D721Med (cell line): ENCODE measurements around the gene VIPAS39.

Experiments used
- DNase-seq: peaks from one replicate; pipeline ENCODE4 v3.0.0; 2011; ENCODE audit warnings: low spot score; ENCODE audit not compliant: insufficient read length
- FAIRE-seq: peaks from 2 replicates; lab custom pipeline; 2011; peaks lifted over from hg19 to GRCh38; lab: Jason Lieb, UNC
- CTCF ChIP-seq: IDR thresholded peaks from 2 replicates; pipeline ENCODE4 v1.5.1; 2012; ENCODE audit warnings: mild to moderate bottlenecking, control low read depth; ENCODE audit not compliant: insufficient read depth; ENCODE audit errors: missing control alignments

The VIPAS39 gene

GRCh38 chr14:77406718-77407117 lies 50.7 kb downstream of the VIPAS39 start:
- TF ChIP-seq CTCF: no peak
- FAIRE-seq (no peak), DNase-seq (no peak)

- FAIRE-seq (no peak), DNase-seq (no peak)
- no peak for TF ChIP-seq CTCF
Observed at GRCh38 chr14:77406086-77406485, 51.3 kb downstream of the VIPAS39 start.

GRCh38 chr14:77403768-77404167 lies 53.6 kb downstream of the VIPAS39 start:
- DNase-seq (no peak), FAIRE-seq (no peak)
- no peak for TF ChIP-seq CTCF

- FAIRE-seq (no peak), DNase-seq (no peak)
- no peak for TF ChIP-seq CTCF
Observed at GRCh38 chr14:77400216-77400615, 57.2 kb downstream of the VIPAS39 start.

GRCh38 chr14:77390188-77390587 lies 67.2 kb downstream of the VIPAS39 start:
- TF ChIP-seq CTCF: no peak
- FAIRE-seq: no peak
- no peak for DNase-seq

GRCh38 chr14:77378701-77379100 lies 78.7 kb downstream of the VIPAS39 start:
- no peak for FAIRE-seq

GRCh38 chr14:77377502-77377844 lies 79.9 kb downstream of the VIPAS39 start:
- FAIRE-seq (no peak), DNase-seq (no peak)
- no peak for TF ChIP-seq CTCF

More at GRCh38 chr14:77378701-77379100, 78.7 kb downstream of the VIPAS39 start:
- no peak for DNase-seq
- no peak for TF ChIP-seq CTCF
